ENCODE measurements around the gene TAF6.

The TAF6 gene

DNA sequence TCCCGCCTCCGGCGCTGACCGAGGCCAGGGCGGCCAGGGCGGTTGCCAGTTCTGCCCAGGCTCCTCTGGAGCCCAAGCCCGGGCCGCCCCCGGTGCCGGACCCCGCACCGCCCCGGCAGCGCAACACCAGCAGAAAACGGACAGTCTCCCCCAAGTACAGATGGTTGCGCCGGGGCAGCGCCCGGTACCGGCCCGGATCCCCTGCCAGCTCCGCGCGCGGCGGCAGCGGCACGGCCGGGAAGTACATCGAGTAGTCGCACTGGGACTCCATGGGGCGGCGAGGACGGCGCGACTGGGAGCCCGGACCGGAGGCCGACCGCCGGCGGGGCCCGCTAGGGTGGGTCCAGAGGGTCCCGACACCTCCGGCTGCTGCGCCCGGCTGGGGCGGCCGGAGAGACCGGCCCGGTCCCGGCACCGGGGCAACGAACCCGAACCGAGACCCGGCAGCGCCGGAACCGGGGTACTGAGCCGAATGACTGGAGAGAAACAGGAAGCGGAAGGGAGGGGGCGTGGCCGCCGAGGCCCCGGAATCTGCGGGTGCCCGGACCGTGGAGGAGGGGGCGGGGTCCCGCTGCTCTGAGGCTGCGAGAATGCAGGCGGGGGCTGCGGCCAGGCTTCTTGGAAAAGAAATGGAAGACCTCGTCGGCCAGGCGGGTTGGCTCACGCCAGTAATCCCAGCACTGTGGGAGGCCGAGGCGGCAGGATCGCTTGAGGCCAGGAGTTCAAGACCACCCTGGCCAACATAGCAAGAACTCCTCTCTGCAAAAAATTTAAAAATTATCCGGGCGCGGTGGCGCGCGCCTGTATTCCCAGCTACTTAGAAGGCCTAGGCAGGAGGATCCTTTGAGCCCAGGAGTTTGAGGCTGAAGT lies 39.3 kb upstream of the TAF6 start, which contains the start of gene TRAPPC14 (continued):
- TF ChIP-seq, protein P1, sequence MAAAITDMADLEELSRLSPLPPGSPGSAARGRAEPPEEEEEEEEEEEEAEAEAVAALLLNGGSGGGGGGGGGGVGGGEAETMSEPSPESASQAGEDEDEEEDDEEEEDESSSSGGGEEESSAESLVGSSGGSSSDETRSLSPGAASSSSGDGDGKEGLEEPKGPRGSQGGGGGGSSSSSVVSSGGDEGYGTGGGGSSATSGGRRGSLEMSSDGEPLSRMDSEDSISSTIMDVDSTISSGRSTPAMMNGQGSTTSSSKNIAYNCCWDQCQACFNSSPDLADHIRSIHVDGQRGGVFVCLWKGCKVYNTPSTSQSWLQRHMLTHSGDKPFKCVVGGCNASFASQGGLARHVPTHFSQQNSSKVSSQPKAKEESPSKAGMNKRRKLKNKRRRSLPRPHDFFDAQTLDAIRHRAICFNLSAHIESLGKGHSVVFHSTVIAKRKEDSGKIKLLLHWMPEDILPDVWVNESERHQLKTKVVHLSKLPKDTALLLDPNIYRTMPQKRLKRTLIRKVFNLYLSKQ (tag by site-specific recombination; IDR thresholded peaks at IDR 0.05; ENCODE audit: borderline replicate concordance) = no peak
- TF ChIP-seq, protein P2, sequence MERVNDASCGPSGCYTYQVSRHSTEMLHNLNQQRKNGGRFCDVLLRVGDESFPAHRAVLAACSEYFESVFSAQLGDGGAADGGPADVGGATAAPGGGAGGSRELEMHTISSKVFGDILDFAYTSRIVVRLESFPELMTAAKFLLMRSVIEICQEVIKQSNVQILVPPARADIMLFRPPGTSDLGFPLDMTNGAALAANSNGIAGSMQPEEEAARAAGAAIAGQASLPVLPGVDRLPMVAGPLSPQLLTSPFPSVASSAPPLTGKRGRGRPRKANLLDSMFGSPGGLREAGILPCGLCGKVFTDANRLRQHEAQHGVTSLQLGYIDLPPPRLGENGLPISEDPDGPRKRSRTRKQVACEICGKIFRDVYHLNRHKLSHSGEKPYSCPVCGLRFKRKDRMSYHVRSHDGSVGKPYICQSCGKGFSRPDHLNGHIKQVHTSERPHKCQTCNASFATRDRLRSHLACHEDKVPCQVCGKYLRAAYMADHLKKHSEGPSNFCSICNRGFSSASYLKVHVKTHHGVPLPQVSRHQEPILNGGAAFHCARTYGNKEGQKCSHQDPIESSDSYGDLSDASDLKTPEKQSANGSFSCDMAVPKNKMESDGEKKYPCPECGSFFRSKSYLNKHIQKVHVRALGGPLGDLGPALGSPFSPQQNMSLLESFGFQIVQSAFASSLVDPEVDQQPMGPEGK (tag by site-specific recombination; IDR thresholded peaks at IDR 0.05) = peak; percentile 95
- TF ChIP-seq SCRT2 (tag by site-specific recombination; IDR thresholded peaks at IDR 0.05) (no peak), ZNF571 (tag by site-specific recombination; IDR thresholded peaks at IDR 0.05) (no peak), ZNF768 (tag by site-specific recombination; IDR thresholded peaks at IDR 0.05) (no peak), ZNF621 (tag by site-specific recombination; IDR thresholded peaks at IDR 0.05) (no peak), BCL11B (tag by site-specific recombination; IDR thresholded peaks at IDR 0.05; ENCODE audit: low read depth) (no peak), ZNF292 (tag by site-specific recombination; IDR thresholded peaks at IDR 0.05; ENCODE audit: borderline replicate concordance, low read depth) (no peak), KLF10 (tag by site-specific recombination; IDR thresholded peaks at IDR 0.05) (peak; percentile 72), ZNF394 (tag by site-specific recombination; IDR thresholded peaks at IDR 0.05; ENCODE audit: borderline replicate concordance) (0 out of 2 replicates have a peak, but pooled peaks have one; percentile 24), ZBTB21 (tag by site-specific recombination; IDR thresholded peaks at IDR 0.05) (no peak), KLF7 (tag by site-specific recombination; IDR thresholded peaks at IDR 0.05; ENCODE audit: borderline replicate concordance) (no peak; the same call in 1 of the 2 replicates), ZBTB20 (tag by site-specific recombination; IDR thresholded peaks at IDR 0.05) (peak; percentile 100), ZXDB (tag by site-specific recombination; IDR thresholded peaks at IDR 0.05) (peak; percentile 61; the same call in 1 of the 2 replicates), TRIM28 (IDR thresholded peaks at IDR 0.05; ENCODE audit: borderline replicate concordance, low read length) (no peak), ZNF248 (tag by site-specific recombination; IDR thresholded peaks at IDR 0.05) (no peak)
- TF ChIP-seq, protein P3, sequence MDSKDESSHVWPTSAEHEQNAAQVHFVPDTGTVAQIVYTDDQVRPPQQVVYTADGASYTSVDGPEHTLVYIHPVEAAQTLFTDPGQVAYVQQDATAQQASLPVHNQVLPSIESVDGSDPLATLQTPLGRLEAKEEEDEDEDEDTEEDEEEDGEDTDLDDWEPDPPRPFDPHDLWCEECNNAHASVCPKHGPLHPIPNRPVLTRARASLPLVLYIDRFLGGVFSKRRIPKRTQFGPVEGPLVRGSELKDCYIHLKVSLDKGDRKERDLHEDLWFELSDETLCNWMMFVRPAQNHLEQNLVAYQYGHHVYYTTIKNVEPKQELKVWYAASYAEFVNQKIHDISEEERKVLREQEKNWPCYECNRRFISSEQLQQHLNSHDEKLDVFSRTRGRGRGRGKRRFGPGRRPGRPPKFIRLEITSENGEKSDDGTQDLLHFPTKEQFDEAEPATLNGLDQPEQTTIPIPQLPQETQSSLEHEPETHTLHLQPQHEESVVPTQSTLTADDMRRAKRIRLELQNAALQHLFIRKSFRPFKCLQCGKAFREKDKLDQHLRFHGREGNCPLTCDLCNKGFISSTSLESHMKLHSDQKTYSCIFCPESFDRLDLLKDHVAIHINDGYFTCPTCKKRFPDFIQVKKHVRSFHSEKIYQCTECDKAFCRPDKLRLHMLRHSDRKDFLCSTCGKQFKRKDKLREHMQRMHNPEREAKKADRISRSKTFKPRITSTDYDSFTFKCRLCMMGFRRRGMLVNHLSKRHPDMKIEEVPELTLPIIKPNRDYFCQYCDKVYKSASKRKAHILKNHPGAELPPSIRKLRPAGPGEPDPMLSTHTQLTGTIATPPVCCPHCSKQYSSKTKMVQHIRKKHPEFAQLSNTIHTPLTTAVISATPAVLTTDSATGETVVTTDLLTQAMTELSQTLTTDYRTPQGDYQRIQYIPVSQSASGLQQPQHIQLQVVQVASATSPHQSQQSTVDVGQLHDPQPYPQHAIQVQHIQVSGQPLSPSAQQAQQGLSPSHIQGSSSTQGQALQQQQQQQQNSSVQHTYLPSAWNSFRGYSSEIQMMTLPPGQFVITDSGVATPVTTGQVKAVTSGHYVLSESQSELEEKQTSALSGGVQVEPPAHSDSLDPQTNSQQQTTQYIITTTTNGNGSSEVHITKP (tag by site-specific recombination; IDR thresholded peaks at IDR 0.05) = peak; percentile 32; the same call in 1 of the 2 replicates
- TF ChIP-seq, protein P4, sequence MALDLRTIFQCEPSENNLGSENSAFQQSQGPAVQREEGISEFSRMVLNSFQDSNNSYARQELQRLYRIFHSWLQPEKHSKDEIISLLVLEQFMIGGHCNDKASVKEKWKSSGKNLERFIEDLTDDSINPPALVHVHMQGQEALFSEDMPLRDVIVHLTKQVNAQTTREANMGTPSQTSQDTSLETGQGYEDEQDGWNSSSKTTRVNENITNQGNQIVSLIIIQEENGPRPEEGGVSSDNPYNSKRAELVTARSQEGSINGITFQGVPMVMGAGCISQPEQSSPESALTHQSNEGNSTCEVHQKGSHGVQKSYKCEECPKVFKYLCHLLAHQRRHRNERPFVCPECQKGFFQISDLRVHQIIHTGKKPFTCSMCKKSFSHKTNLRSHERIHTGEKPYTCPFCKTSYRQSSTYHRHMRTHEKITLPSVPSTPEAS (tag by site-specific recombination; IDR thresholded peaks at IDR 0.05) = no peak
- TF ChIP-seq, protein P5, sequence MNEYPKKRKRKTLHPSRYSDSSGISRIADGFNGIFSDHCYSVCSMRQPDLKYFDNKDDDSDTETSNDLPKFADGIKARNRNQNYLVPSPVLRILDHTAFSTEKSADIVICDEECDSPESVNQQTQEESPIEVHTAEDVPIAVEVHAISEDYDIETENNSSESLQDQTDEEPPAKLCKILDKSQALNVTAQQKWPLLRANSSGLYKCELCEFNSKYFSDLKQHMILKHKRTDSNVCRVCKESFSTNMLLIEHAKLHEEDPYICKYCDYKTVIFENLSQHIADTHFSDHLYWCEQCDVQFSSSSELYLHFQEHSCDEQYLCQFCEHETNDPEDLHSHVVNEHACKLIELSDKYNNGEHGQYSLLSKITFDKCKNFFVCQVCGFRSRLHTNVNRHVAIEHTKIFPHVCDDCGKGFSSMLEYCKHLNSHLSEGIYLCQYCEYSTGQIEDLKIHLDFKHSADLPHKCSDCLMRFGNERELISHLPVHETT (tag by site-specific recombination; IDR thresholded peaks at IDR 0.05) = 0 out of 2 replicates have a peak, but pooled peaks have one; percentile 36
- TF ChIP-seq, protein P6, sequence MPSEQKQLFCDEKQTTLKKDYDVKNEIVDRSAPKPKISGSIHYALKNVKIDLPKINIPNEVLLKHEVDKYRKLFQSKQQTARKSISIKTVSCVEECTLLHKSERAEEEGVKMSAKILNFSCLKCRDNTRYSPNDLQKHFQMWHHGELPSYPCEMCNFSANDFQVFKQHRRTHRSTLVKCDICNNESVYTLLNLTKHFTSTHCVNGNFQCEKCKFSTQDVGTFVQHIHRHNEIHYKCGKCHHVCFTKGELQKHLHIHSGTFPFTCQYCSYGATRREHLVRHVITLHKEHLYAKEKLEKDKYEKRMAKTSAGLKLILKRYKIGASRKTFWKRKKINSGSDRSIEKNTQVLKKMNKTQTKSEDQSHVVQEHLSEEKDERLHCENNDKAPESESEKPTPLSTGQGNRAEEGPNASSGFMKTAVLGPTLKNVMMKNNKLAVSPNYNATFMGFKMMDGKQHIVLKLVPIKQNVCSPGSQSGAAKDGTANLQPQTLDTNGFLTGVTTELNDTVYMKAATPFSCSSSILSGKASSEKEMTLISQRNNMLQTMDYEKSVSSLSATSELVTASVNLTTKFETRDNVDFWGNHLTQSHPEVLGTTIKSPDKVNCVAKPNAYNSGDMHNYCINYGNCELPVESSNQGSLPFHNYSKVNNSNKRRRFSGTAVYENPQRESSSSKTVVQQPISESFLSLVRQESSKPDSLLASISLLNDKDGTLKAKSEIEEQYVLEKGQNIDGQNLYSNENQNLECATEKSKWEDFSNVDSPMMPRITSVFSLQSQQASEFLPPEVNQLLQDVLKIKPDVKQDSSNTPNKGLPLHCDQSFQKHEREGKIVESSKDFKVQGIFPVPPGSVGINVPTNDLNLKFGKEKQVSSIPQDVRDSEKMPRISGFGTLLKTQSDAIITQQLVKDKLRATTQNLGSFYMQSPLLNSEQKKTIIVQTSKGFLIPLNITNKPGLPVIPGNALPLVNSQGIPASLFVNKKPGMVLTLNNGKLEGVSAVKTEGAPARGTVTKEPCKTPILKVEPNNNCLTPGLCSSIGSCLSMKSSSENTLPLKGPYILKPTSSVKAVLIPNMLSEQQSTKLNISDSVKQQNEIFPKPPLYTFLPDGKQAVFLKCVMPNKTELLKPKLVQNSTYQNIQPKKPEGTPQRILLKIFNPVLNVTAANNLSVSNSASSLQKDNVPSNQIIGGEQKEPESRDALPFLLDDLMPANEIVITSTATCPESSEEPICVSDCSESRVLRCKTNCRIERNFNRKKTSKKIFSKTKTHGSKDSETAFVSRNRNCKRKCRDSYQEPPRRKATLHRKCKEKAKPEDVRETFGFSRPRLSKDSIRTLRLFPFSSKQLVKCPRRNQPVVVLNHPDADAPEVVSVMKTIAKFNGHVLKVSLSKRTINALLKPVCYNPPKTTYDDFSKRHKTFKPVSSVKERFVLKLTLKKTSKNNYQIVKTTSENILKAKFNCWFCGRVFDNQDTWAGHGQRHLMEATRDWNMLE (tag by site-specific recombination; conservative IDR thresholded peaks at IDR 0.05; ENCODE audit: low read depth) = 0 out of 2 replicates have a peak, but pooled peaks have one; percentile 44
- TF ChIP-seq, protein P7, sequence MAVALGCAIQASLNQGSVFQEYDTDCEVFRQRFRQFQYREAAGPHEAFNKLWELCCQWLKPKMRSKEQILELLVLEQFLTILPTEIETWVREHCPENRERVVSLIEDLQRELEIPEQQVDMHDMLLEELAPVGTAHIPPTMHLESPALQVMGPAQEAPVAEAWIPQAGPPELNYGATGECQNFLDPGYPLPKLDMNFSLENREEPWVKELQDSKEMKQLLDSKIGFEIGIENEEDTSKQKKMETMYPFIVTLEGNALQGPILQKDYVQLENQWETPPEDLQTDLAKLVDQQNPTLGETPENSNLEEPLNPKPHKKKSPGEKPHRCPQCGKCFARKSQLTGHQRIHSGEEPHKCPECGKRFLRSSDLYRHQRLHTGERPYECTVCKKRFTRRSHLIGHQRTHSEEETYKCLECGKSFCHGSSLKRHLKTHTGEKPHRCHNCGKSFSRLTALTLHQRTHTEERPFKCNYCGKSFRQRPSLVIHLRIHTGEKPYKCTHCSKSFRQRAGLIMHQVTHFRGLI (tag by site-specific recombination; IDR thresholded peaks at IDR 0.05) = no peak

Measured in HEK293 (cell line).